ENCODE measurements around the gene MAN2A2. TPM values are rescaled to one million over a fixed set of nuclear protein-coding genes. Genes with fewer than 3 reads are reported as not detected.
A peak's percentile ranks its signal among the peaks of the same experiment; 100 is the strongest.

Gene MAN2A2
- total and polyA plus RNA-seq, 9 of the 15 experiments (the other 6 are each of a cell fraction or from before 2014, with no cell fraction given), result 7.3 to 151 (median 43.4) TPM

GRCh38 chr15:90911906-90912769 lies 9.0 kb downstream of the MAN2A2 start:
- POLR2A ChIA-PET, result interaction anchor here (0.5 to 2.3 kb wide), 3 partner anchors 9 to 25 kb away, joined by 3 to 17 read pairs (median 3); partner anchors contain the start of gene MAN2A2
- no peaks in the 10 kb centered on the region for H3K9me3 ChIP-seq (replicated peaks; ENCODE audit: control insufficient read depth, insufficient read depth, low read depth, low read length)
- CTCF ChIA-PET (ENCODE audit: low intra/inter-chr PET ratio), result no interaction called here
- peaks cover 17 to 46% of the 10 kb centered on the region in 2 experiments for H3K4me1 ChIP-seq (replicated peaks in 1 of 2; ENCODE audit: control insufficient read depth in 2 of 2, insufficient read depth in 2 of 2, low read length in 2 of 2)
- DNase-seq (ENCODE audit: extremely low read depth in 1 of 4, low spot score in 3 of 4), result no peak
- no peak overlapping the region for H3K4me3 ChIP-seq
- no peaks in the 10 kb centered on the region for H4K20me1 ChIP-seq (replicated peaks; ENCODE audit: control insufficient read depth, insufficient read depth, low read length)
- intact Hi-C loops (cut with micrococcal nuclease), result no loop called here
- H2AFZ ChIP-seq (ENCODE audit: low read depth, low read length), result no peak overlapping the region
- H3K79me2 ChIP-seq (ENCODE audit: control insufficient read depth, insufficient read depth, low read length), result peaks cover 6% of the 10 kb centered on the region; the same call in 2 of the 3 replicates
- H3K36me3 ChIP-seq (ENCODE audit: control insufficient read depth, insufficient read depth, low read length), result peaks cover 96% of the 10 kb centered on the region
- no TSS peak for BruUV-seq (replicated peaks)
- no peak for TF ChIP-seq EP300 (IDR thresholded peaks at IDR 0.05; ENCODE audit: low read length)
- TF ChIP-seq SMAD3 (CRISPR knock-in tag; conservative IDR thresholded peaks at IDR 0.05), result no peak
- no peak for TF ChIP-seq ZNF583 (CRISPR knock-in tag; IDR thresholded peaks at IDR 0.05)
- TF ChIP-seq FUS (optimal IDR thresholded peaks at IDR 0.05; ENCODE audit: low read depth, low read length), result no peak
- no peak for TF ChIP-seq GATA2 (CRISPR knock-in tag; IDR thresholded peaks at IDR 0.05)
- no peak for TF ChIP-seq ARID4B (CRISPR knock-in tag; IDR thresholded peaks at IDR 0.05)
- TF ChIP-seq U2AF1 (optimal IDR thresholded peaks at IDR 0.05; ENCODE audit: low read depth, low read length), result no peak
- TF ChIP-seq POLR2G (IDR thresholded peaks at IDR 0.05; ENCODE audit: low read depth, low read length), result peak; percentile 63
- TF ChIP-seq RBFOX2 (IDR thresholded peaks at IDR 0.05; ENCODE audit: low read depth, low read length), result peak; percentile 73
- ATAC-seq, result no peak
- no peak for FAIRE-seq
- H3K27me3 ChIP-seq (ENCODE audit: control insufficient read depth in 2 of 2, insufficient read depth in 2 of 2, low read length in 2 of 2), result no peaks in the 10 kb centered on the region
- in situ Hi-C loops (cut with MboI), result no loop called here
- no peak overlapping the region for H3K27ac ChIP-seq (ENCODE audit: extremely low read depth, low read depth, low read length)
- WGBS (ENCODE audit: insufficient coverage, low coverage, missing lambda C conversion rate), result 96% methylated on average over 26 of the region's 30 CpGs
- no peak overlapping the region for H3K4me2 ChIP-seq (ENCODE audit: insufficient read depth, low read length)
- peak overlapping the region in 1 of 2 experiments; percentile 28; a peak in 1 of 4 replicates for H3K9ac ChIP-seq (ENCODE audit: insufficient read depth in 1 of 2, low read depth in 2 of 2, low read length in 2 of 2)
- no peaks in the 10 kb centered on the region for H3K9me1 ChIP-seq (ENCODE audit: control insufficient read depth, insufficient read depth, low read length)
